HG02571 (cell line): ENCODE data around the gene MPPED2.

Source experiments
- ATAC-seq: cut with Tn5 transposase; IDR thresholded peaks from one replicate; pipeline ENCODE4 v1.9.1; 2021; ENCODE audit warnings: mild to moderate bottlenecking, moderate library complexity; ENCODE audit not compliant: unreplicated experiment

Gene MPPED2

DNA sequence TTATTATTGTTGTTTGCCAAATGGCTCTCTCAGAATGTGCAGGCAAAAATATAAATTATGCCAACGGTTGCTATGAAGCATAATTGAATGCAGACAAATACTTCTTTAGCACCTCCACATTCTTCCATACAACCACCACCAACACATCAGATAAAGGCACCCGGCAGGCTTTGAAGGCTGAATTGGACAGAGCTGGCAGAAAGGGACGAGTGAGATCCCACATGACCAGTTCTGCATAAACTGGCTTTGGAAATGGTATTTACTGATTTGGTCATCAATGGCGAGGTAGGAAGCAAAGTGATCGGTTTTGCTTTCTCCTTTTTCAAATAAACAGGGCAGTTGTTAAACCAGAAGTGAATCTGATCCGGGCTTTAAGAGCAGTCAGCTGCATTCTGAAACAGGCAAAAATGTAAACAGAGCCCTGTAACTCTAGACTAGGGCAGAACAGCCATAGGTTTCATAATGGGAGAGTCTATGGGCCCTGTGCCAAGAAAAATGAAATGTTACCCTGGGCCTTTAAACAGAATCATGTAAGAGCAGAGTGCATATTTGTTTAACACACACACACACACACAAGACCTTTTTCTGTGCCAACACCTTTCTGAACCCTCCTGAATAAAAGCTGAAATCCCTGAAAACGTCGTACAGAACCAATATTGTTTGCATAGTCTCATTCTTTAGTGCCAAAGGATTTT, 97.7 kb downstream of the MPPED2 start:
- no peak for ATAC-seq

- ATAC-seq, result no peak
These were observed 98.8 kb downstream of the MPPED2 start for GRCh38 chr11:30487200-30487898.

DNA sequence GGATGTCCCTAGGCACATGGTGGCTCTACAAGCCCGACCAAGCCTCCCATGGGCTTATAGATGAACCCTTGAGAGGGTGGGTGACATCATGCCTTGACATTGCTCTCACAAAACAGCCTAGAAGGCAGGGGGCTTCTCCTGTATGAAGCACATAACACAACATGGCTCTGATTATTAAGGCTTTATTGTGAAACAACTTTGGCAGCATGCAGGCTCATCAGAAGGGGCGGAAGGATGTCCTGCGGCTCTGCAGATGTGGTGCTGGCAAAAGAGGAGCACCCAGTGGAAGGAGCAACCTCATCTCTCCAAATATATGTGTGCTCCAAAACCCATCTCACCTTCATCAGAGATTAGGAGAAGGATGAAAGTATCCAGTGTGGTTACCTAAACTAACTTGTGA, 100.4 kb downstream of the MPPED2 start:
- no peak for ATAC-seq

DNA sequence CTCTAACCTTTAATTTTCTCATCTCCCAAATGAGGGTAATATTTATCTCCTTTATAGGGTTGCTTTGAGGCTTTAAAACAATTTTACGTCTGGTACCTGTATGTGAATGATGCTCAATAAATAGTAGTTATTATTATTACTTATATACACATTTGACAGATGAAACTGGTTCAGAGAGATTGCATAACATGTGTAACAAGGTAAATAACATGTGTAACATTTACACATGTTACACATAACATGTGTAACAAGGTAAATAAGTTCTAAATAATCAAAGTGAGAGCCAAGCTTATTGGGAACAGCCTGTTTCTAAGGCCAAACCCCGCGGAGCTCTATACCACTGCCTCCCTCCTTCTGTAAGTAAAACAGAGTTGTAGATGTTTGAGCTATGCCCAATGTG, 100.9 kb downstream of the MPPED2 start:
- no peak for ATAC-seq

GRCh38 chr11:30483056-30483455, 103.1 kb downstream of the MPPED2 start:
- no peak for ATAC-seq

DNA sequence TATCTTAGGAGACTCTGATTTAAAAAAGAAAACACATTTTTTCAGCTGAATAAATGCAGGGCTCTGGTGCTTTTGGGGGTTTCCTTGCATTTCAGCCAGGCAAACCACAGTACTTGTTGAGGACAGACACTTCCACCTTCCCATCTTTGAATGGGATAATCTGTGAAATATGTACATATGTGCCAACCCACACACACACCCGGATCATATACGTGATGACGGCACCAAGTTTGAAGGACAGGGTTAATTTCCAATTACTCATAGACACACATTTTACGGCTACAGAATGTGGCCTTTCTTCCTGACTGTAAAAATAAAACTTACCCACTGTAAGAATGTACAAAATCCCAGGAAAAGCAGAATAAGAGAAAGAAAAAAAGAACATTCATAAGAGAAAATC, 104.4 kb downstream of the MPPED2 start:
- ATAC-seq, result no peak

GRCh38 chr11:30481330-30481729, 104.8 kb downstream of the MPPED2 start:
- ATAC-seq, result no peak

DNA sequence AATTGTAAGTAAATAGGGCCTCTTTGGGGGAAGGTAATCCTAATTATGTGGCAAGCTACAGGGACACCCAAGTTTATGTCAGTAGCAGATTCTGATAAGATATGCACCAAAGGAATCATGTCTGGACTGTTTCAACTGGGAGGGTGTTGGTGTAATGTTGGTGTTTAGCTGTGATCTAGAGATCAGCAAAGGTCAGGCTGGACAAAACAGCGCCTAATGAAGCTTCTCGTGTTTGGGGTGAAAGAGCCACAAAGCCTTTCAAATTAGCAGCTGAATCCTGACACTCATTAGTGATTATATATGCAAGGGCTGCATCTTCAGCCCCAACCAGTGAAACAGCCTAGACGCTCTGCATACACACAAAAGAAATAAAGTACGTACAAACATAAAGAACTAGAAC, 106.3 kb downstream of the MPPED2 start:
- no peak for ATAC-seq

GRCh38 chr11:30478923-30479322, 107.2 kb downstream of the MPPED2 start:
- ATAC-seq, result no peak

DNA sequence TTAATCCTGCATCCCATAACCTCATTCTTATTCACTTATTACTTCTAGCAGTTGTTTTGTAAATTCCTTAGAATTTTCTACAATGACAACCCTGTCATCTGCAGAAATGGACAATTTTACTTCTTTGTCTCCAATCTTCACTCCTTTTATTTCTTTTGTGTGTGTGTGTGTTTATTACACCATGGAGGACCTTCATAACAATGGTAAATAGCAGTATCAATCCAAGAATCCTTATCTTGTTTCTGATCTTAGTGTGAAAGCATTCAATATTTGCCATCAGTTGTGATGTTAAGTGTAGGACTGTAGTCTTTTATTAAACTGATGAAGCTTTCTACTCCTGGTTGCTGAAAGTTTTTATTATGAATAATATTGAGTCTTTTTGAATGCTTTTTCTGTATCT, 109.1 kb downstream of the MPPED2 start:
- ATAC-seq, result no peak

- ATAC-seq, result no peak
These were observed 111.8 kb downstream of the MPPED2 start for GRCh38 chr11:30474151-30474954.

GRCh38 chr11:30471244-30471643, 114.9 kb downstream of the MPPED2 start:
- ATAC-seq, result no peak

DNA sequence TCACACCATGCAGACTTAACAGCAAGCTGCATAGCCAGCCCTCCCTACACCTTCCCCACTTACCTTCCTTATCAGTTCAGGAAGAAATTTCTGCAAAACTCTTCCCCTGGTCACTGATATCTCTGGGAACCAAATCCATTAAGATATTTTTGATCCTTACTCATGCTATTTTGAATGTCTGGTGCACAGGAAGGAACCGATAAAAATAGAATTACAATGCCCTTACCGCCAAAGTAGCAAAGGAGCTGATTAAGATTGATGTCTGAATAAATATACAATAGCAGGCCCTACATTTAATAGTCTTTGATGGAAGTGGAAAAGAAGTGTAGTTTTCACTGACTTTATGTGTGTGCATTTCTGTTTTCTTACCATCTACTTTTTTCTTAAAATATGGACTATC, 117.3 kb downstream of the MPPED2 start:
- ATAC-seq, result no peak

- no peak for ATAC-seq
These were observed 119.0 kb downstream of the MPPED2 start for GRCh38 chr11:30467176-30467575.

DNA sequence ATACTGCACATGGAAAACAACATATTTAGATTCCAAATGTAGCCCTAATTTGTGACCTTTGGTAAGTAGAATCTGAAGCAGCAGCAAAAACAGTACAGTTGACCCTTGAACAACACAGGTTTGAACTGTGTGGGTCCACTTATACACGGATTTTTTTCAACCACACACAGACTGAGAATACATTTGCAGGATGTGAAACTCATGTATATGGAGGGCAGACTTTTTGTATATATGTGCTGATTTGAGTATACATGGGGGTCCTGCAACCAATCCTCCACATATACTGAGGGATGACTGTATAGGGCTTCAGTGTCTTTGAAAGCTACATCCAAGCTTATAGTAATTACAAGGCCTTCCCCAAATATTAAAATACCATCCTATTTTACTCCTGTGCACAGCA, 120.5 kb downstream of the MPPED2 start:
- ATAC-seq, result no peak

DNA sequence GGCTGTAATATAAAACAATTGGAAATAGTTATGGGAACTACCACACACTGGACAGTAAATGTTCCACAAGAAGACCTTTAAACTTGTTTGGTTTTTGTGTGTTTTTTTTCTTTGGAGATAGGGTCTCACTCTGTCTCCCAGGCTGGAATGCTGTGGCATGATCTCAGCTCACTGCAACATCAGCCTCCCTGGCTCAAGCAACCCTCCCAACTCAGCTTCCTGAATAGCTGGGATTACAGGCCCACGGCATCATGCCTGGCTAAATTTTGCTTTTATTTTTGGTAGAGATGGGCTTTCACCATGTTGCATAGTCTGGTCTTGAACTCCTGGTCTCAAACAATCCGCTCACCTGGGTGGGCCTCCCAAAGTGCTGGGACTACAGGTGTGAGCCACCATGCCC, 121.0 kb downstream of the MPPED2 start:
- ATAC-seq, result no peak

- ATAC-seq, result no peak
These were observed 122.9 kb downstream of the MPPED2 start for GRCh38 chr11:30463266-30463665.

DNA sequence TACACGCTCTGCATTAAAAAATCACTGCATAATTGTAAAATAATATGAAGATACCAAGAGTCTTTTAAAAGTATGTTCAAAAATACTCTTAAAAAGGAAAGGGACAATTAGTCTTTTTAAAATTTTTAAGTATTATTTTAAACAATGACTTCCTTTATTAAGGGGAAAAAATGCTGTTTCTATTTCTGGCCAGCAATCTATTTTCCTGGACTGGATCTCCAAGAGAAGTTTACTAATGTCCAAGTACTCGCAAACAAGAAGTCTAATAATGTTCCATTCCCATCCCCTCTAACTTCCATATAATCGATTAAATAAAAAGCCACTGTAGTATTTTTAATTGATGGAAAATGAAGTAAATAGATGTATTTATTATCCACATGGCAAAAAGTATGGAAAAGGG, 123.7 kb downstream of the MPPED2 start:
- ATAC-seq, result no peak

GRCh38 chr11:30459821-30460220, 126.3 kb downstream of the MPPED2 start:
- no peak for ATAC-seq

DNA sequence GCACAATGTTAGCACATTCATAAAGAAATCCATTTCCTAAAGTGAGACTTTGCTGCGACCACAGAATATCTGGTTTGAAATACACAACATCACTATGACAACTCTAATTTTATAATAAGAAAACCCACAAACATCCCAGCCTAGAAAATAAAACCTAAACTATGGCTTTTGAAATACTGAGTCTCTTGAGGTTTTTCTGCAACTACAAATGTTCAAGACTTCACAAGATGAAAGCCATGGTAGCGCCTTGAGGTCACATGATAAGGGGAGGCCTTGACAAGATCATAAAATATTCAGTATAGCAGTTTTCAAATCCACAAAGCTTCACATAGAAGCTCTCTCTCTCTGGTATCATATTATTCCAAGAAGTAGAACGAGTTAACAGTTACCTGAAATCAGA, 126.8 kb downstream of the MPPED2 start:
- ATAC-seq, result no peak

- no peak for ATAC-seq
These were observed 127.6 kb downstream of the MPPED2 start for GRCh38 chr11:30458541-30458940.

DNA sequence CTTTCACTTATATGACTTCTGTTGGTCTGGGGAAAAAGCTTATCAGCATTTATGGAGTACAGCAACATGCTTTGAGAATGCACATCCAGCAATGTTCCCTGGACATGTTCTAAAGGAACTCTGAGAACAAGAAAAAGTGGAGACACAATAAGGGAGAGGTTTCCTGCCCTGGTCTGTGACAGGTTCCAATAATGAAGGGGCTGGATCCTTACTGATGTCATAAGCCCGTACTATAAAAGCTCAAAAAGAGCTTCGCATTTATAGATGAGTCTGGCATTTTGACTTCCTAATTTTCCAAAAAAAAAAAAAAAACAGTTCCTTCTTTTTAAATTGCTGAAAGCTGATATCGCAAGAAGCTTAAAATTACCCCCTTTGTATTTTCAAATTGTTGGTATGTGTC, 129.1 kb downstream of the MPPED2 start:
- ATAC-seq, result no peak
